Nephron (organoid): Measurements from ENCODE around the gene ETHE1.

Experiments
- H3K27ac Mint-ChIP-seq, 3 experiments: 2 replicates each; pipeline ENCODE4 v1.8.0; 2020; ENCODE audit warnings: mixed read lengths in 3 of 3, mild to moderate bottlenecking in 2 of 3, moderate library complexity in 1 of 3
- H3K27me3 Mint-ChIP-seq: 2 replicates; pipeline ENCODE4 v1.8.0; 2021; ENCODE audit warnings: low read depth, mild to moderate bottlenecking, moderate library complexity, mixed read lengths
- H3K36me3 Mint-ChIP-seq: 2 replicates; pipeline ENCODE4 v1.8.0; 2020; ENCODE audit warnings: low read depth, mixed read lengths
- H3K4me1 Mint-ChIP-seq: 2 replicates; pipeline ENCODE4 v1.8.0; 2020; ENCODE audit warnings: mixed read lengths
- H3K4me3 Mint-ChIP-seq, 3 experiments: 2 replicates each; pipeline ENCODE4 v1.8.0; 2020; ENCODE audit warnings: mild to moderate bottlenecking in 3 of 3, mixed read lengths in 3 of 3, moderate library complexity in 2 of 3
- H3K9me3 Mint-ChIP-seq: 2 replicates; pipeline ENCODE4 v1.8.0; 2020; ENCODE audit warnings: mixed read lengths
- CTCF ChIP-seq, 3 experiments: fragments of 200-600 bp; sonication (generic); IDR thresholded peaks; one replicate each; pipeline ENCODE4 v1.5.0; 2021; ENCODE audit warnings: antibody characterized with exemption in 3 of 3; ENCODE audit not compliant: unreplicated experiment in 3 of 3

Gene ETHE1

DNA sequence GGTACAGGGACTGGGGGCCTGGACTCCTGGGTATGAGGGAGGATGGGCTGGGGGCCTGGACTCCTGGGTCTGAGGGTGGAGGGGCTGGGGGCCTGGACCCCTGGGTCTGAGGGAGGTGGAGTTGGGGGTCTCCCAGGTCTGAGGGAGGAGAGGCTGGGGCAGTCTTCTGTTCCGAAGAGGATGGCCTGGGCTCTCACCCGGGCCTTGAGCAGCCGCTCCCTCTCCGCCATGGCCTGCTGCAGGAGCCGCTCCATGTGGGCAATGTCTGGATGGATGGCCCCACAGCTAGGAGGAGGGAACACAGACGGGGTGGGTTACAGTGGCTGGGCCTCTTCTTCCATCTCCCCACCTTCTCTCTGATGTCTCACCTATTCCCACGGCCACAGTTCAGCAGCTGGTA lies 40.6 kb downstream of the ETHE1 start:
- Mint-ChIP-seq H3K4me3 (no peak overlapping the region), H3K27ac (no peak overlapping the region), H3K27me3 (no peaks in the 10 kb centered on the region), H3K4me1 (peaks cover 5% of the 10 kb centered on the region), H3K36me3 (no peaks in the 10 kb centered on the region), H3K9me3 (no peaks in the 10 kb centered on the region)
- TF ChIP-seq CTCF (IDR thresholded peaks at IDR 0.05; ENCODE audit: unreplicated experiment in 3 of 3) = no peak

DNA sequence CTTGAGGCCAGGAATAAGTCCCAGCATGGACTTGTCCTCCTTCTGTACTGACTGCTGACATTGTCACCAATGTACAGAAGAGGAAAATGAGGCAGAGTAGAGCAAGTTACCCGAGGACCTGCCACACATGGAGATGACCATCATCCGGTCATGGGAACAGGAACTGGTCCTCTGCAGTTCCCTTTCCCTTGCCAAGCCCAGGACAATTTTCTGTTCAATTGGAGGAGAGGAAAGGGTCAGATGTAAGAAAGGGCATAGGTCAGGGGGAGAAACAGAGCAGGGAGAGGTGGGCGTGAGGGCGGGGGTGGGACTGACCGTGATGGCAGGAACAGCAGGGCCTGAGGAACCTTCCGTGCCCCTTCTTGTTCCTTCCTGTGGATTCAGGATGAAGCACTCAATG lies 41.0 kb downstream of the ETHE1 start:
- H3K27me3 Mint-ChIP-seq = no peaks in the 10 kb centered on the region
- H3K4me1 Mint-ChIP-seq = peaks cover 5% of the 10 kb centered on the region
- no peak overlapping the region for H3K4me3 Mint-ChIP-seq
- TF ChIP-seq CTCF (IDR thresholded peaks at IDR 0.05; ENCODE audit: unreplicated experiment in 3 of 3) = no peak
- no peaks in the 10 kb centered on the region for H3K36me3 Mint-ChIP-seq
- H3K27ac Mint-ChIP-seq = no peak overlapping the region
- H3K9me3 Mint-ChIP-seq = no peaks in the 10 kb centered on the region

- no peak for TF ChIP-seq CTCF (IDR thresholded peaks at IDR 0.05; ENCODE audit: unreplicated experiment in 3 of 3)
- H3K27me3 Mint-ChIP-seq = no peaks in the 10 kb centered on the region
- H3K27ac Mint-ChIP-seq = no peak overlapping the region
- no peak overlapping the region for H3K4me3 Mint-ChIP-seq
- no peaks in the 10 kb centered on the region for H3K9me3 Mint-ChIP-seq
- peaks cover 2% of the 10 kb centered on the region for H3K36me3 Mint-ChIP-seq
- no peaks in the 10 kb centered on the region for H3K4me1 Mint-ChIP-seq
Observed at GRCh38 chr19:43483281-43483680, 43.7 kb downstream of the ETHE1 start.

DNA sequence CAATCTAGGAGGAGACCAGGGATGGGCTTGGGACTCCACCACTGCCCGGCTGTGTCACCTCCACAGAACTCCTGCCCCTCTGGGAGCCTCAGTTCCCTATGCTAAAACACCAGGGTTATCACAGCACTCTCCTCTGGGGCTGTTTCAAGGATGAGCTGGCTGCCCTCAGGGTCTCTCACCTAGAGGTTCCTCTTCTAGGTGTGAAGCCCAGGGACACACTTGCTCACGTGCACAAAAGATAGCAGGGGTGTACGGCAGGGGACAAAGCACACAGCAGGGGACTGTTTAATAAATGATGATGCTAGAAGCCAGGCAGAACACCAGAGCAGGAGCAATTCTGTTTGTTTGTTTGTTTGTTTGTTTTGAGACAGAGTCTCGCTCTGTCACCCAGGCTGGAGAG lies 44.8 kb downstream of the ETHE1 start:
- no peak for TF ChIP-seq CTCF (IDR thresholded peaks at IDR 0.05; ENCODE audit: unreplicated experiment in 3 of 3)
- H3K9me3 Mint-ChIP-seq = no peaks in the 10 kb centered on the region
- no peaks in the 10 kb centered on the region for H3K4me1 Mint-ChIP-seq
- no peaks in the 10 kb centered on the region for H3K27me3 Mint-ChIP-seq
- H3K36me3 Mint-ChIP-seq = peaks cover 7% of the 10 kb centered on the region
- H3K27ac Mint-ChIP-seq = no peak overlapping the region
- no peak overlapping the region for H3K4me3 Mint-ChIP-seq

GRCh38 chr19:43481701-43482100 lies 45.3 kb downstream of the ETHE1 start:
- H3K27ac Mint-ChIP-seq = no peak overlapping the region
- H3K4me3 Mint-ChIP-seq = no peak overlapping the region
- H3K9me3 Mint-ChIP-seq = no peaks in the 10 kb centered on the region

More at GRCh38 chr19:43481701-43482100, 45.3 kb downstream of the ETHE1 start:
- no peak for TF ChIP-seq CTCF (IDR thresholded peaks at IDR 0.05; ENCODE audit: unreplicated experiment in 3 of 3)
- no peaks in the 10 kb centered on the region for H3K27me3 Mint-ChIP-seq
- peaks cover 7% of the 10 kb centered on the region for H3K36me3 Mint-ChIP-seq
- H3K4me1 Mint-ChIP-seq = no peaks in the 10 kb centered on the region
